AG09309 (cell line): ENCODE measurements around the gene PAGE4.

Experiments
- DNase-seq: peaks from one replicate; pipeline ENCODE4 v3.0.0-alpha.2; 2010; ENCODE audit warnings: low read depth
- H3K4me3 ChIP-seq: 2 replicates; pipeline ENCODE4 v1.5.1; 2011; ENCODE audit warnings: mild to moderate bottlenecking, low read depth, low read length, moderate library complexity; ENCODE audit not compliant: control insufficient read depth
- TF ChIP-seq, protein P1 (sequence below): IDR thresholded peaks from 2 replicates; pipeline ENCODE4 v1.5.1; 2011; ENCODE audit warnings: mild to moderate bottlenecking, low read depth, low read length, inconsistent platforms; ENCODE audit not compliant: insufficient read depth, control insufficient read depth; ENCODE audit errors: missing control alignments

Gene PAGE4, protein sequence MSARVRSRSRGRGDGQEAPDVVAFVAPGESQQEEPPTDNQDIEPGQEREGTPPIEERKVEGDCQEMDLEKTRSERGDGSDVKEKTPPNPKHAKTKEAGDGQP

DNA sequence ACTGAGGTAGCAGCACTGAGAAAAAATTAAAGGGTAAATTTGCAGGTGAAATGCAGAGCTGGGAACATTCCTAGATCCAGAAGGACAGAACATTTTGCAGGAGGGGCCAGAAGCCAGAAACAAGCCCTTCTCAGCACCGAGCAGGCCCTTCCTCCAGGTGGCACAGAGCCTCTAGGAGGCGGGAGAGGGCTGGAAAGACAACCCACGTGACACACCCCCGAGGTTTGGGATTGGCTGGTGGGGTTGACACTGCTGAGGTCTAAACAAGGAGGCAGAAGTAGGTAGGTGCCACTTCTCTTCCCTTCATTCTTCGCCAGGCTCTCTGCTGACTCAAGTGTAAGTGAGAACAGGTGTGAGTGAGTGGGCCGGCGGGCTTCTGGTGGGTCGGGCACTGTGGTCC is at the start of gene PAGE4:
PAGE4 (plus strand) TSS at position 288 of the 400 bp plus-strand sequence. CDS start 1,126 bp downstream, outside the sequence.
- no peak for DNase-seq
- no peak within 1 kb of the TSS for H3K4me3 ChIP-seq
- TF ChIP-seq, protein P1, sequence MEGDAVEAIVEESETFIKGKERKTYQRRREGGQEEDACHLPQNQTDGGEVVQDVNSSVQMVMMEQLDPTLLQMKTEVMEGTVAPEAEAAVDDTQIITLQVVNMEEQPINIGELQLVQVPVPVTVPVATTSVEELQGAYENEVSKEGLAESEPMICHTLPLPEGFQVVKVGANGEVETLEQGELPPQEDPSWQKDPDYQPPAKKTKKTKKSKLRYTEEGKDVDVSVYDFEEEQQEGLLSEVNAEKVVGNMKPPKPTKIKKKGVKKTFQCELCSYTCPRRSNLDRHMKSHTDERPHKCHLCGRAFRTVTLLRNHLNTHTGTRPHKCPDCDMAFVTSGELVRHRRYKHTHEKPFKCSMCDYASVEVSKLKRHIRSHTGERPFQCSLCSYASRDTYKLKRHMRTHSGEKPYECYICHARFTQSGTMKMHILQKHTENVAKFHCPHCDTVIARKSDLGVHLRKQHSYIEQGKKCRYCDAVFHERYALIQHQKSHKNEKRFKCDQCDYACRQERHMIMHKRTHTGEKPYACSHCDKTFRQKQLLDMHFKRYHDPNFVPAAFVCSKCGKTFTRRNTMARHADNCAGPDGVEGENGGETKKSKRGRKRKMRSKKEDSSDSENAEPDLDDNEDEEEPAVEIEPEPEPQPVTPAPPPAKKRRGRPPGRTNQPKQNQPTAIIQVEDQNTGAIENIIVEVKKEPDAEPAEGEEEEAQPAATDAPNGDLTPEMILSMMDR, result no peak

DNA sequence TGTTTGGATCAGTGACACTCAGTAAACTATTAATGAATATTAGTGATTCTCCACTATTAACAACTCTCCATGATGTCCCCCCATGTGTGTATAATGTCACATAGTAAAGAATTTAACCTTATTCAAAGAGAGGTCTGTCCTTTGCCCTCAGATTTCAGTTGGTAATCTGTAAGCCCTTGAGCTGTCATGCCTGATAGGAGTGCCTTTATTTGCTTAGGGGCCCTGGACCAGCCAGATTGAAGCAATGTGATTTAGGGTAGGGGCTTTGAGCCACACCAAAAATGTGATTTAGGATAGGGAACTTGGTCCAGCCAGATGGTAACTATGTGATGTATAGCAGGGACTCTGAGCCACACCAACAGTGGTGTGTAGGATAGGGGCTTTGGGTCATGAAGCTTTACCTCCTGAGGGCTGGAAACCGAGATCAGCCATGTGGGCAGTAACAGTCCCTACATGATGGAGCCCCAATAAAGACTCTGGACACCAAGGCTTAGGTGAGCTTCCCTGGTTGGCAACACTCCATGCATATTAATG is 44.3 kb upstream of the PAGE4 start:
- TF ChIP-seq, protein P1, result no peak
- H3K4me3 ChIP-seq, result no peak overlapping the region
- no peak for DNase-seq

DNA sequence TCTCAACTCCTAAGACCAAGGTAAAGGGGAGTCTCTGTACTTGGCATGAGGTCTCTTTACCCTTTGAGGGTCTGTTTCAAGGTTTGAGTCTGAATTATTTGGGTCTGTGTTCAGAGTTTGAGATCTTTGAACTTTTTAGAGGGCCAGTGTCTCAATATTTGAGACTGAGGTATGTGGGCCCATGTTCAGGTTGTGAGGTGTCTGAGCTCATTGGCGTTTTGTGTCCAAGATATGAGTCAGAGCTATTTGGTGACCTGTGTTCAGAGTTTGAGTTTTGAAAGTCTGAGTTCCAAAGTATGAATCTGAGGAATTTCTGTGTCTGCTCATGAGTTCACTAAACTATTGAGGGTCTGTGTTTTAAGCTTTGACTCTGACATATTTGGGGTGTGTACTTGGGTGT is 36.7 kb upstream of the PAGE4 start:
- no peak for DNase-seq
- no peak overlapping the region for H3K4me3 ChIP-seq
- TF ChIP-seq, protein P1, result no peak

DNA sequence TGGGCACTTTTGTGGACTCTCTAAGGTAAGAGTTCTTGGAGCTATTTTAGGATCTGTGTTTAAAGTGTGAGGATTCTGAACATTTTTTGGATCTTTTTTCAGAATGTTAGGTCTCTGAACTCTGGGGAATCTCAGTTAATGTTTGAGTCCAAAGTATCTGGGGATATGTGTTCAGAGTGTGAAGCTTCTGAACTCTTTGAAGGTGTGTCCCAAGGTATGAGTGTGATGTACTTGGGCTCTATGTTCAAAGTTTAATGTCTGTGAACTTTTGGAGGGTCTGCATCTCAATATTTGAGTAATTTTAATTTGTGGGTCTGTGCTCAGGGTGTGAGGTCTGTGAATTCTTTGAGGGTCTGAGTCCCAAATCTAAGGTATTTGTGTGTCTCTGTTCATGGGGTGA is 35.4 kb upstream of the PAGE4 start:
- TF ChIP-seq, protein P1, result no peak
- no peak for DNase-seq

DNA sequence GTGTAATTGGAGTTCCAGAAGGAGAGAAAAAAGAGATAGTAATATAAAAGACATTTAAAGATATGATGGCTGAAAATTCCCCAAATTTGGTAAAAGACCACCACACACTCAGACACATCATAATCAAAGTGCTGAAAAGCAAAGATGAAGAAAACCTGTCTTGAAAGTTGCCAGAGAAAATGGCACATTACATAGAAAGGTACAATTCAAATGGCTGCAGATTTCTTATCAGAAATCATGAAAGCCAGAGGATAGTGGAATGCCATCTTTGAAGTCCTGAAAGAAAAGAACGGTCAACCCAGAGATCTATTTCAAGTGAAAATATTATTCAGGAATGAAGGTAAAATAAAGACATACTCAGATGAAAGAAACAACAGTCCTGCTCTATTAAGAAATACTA is 29.3 kb upstream of the PAGE4 start:
- no peak for DNase-seq
- TF ChIP-seq, protein P1, result no peak
- no peak overlapping the region for H3K4me3 ChIP-seq

More for the DNA sequence above, 35.4 kb upstream of the PAGE4 start:
- H3K4me3 ChIP-seq, result no peak overlapping the region

DNA sequence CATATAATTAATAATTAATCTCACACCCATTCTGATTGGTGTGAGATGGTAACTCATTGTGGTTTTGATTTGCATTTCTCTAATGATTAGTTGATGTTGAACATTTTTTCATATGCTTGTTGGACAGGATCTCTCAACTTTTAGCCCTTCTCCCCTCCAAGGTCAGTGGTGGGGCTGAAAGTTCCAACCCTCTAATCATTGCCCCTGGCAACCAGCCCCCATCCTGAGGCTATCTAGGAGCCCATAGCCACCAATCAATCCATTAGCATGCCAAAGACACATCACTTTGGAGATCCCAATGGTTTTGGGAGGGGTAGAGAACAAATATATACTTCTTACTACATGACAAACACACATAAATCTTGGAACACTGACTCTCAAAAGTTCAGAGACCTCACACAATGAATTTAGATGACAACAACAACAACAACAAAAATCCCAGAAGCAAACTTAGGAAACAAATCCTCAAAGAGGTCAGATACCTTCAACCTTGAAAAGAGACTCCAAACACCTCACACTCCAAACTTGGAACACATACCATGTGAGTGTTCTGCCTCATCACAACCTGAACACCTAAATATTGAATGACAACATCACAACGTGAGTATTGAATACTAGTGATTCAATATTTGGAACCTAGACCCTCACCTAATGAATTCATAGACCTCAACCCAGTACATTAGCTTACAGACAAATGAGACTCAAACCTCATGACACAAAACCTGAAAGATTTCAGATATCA is 19.0 kb upstream of the PAGE4 start:
- H3K4me3 ChIP-seq, result no peak overlapping the region
- no peak for DNase-seq
- TF ChIP-seq, protein P1, result no peak

DNA sequence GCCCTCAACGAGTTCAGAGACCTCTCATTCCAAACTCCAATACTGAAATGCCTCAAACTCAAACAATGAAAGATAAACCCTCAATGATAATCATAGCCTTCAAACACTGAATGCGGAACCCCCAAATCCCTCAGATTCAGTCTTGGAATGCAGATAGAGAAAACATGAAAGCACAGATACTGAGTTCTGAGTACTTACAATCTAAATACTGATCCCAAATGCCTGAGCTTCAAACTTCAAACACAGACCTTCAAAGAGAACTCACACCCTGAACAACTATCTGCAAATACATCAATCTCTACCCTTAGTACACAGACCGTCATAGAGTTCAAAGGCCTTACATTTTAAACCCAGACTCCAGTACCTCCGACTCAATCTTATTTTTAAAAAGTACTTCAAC is 16.9 kb upstream of the PAGE4 start:
- TF ChIP-seq, protein P1, result no peak
- H3K4me3 ChIP-seq, result no peak overlapping the region
- no peak for DNase-seq
